IMR-90 (cell line): ENCODE measurements around the gene MPPED2. TPM values are rescaled to one million over a fixed set of nuclear protein-coding genes. Genes with fewer than 3 reads are reported as not detected.

Source experiments
- ATAC-seq: fragments of 200-7000 bp; cut with Tn5 transposase; 2 replicates; pipeline ENCODE4 v1.9.1; 2020; ENCODE audit warnings: low read depth, mild to moderate bottlenecking, moderate library complexity
- BruUV-seq: library from RNA; stranded (reverse); fragments of 400-500 nt; replicated peaks from 2 replicates; lab custom pipeline; 2021; lab: Mats Ljungman, UMichigan
- CTCF ChIA-PET: fragments of 300-600 bp; formaldehyde crosslinking; extraction: SDS; loops from one replicate; lab custom pipeline; 2021; ENCODE audit warnings: antibody characterized with exemption; lab: Yijun Ruan, JAX
- POLR2A ChIA-PET: fragments of 300-600 bp; sonication (Branson Sonifier 250); formaldehyde crosslinking; loops from one replicate; lab custom pipeline; 2022; ENCODE audit warnings: antibody characterized with exemption; ENCODE audit not compliant: unreplicated experiment; lab: Charles Lee
- DNase-seq: peaks from one replicate; pipeline ENCODE4 v3.0.0; 2013
- H2AFZ ChIP-seq: replicated peaks from 2 replicates; pipeline ENCODE3; 2013; ENCODE audit warnings: low read length, mild to moderate bottlenecking; ENCODE audit not compliant: poor library complexity
- H2AK5ac ChIP-seq: 2 replicates; pipeline ENCODE4 v1.6.1; 2013; ENCODE audit warnings: low read depth, low read length, inconsistent platforms
- H2AK9ac ChIP-seq: replicated peaks from 2 replicates; pipeline ENCODE3; 2013; ENCODE audit warnings: mild to moderate bottlenecking, low read depth, low read length, moderate library complexity; ENCODE audit not compliant: poor library complexity
- H2BK120ac ChIP-seq: 2 replicates; pipeline ENCODE4 v1.6.1; 2013; ENCODE audit warnings: low read depth, low read length, inconsistent platforms
- H2BK15ac ChIP-seq: 3 replicates; pipeline ENCODE4 v1.6.1; 2013; ENCODE audit warnings: low read depth, low read length, inconsistent platforms
- H2BK20ac ChIP-seq: 2 replicates; pipeline ENCODE4 v1.6.1; 2013; ENCODE audit warnings: low read depth, mild to moderate bottlenecking, inconsistent platforms, low read length, moderate library complexity
- H2BK5ac ChIP-seq: 2 replicates; pipeline ENCODE4 v1.6.1; 2013; ENCODE audit warnings: mild to moderate bottlenecking, low read depth, low read length, inconsistent platforms; ENCODE audit not compliant: poor library complexity, severe bottlenecking
- H3K14ac ChIP-seq: replicated peaks from 2 replicates; pipeline ENCODE4 v1.6.1; 2013; ENCODE audit warnings: low read depth, low read length, inconsistent platforms
- H3K18ac ChIP-seq: 2 replicates; pipeline ENCODE4 v1.6.1; 2013; ENCODE audit warnings: low read depth, low read length, control low read depth
- H3K23ac ChIP-seq: 2 replicates; pipeline ENCODE4 v1.6.1; 2013; ENCODE audit warnings: low read depth, low read length, inconsistent platforms
- H3K27ac ChIP-seq: 2 replicates; pipeline ENCODE4 v1.5.1; 2013; ENCODE audit warnings: mild to moderate bottlenecking, control low read depth, low read length; ENCODE audit not compliant: insufficient read depth
- H3K27me3 ChIP-seq: 2 replicates; pipeline ENCODE4 v1.6.1; 2013; ENCODE audit warnings: low read length; ENCODE audit not compliant: control insufficient read depth, insufficient read depth
- H3K36me3 ChIP-seq: 2 replicates; pipeline ENCODE4 v1.6.1; 2013; ENCODE audit warnings: low read length, mixed read lengths; ENCODE audit not compliant: control insufficient read depth, insufficient read depth
- H3K4ac ChIP-seq: 2 replicates; pipeline ENCODE4 v1.6.1; 2013; ENCODE audit warnings: low read depth, low read length, inconsistent platforms
- H3K4me1 ChIP-seq: 2 replicates; pipeline ENCODE4 v1.6.1; 2013; ENCODE audit warnings: low read length, mixed read lengths; ENCODE audit not compliant: control insufficient read depth, insufficient read depth
- H3K4me2 ChIP-seq: 2 replicates; pipeline ENCODE4 v1.6.1; 2013; ENCODE audit warnings: low read depth, mild to moderate bottlenecking, control low read depth, low read length, moderate library complexity
- H3K4me3 ChIP-seq: 2 replicates; pipeline ENCODE4 v1.5.1; 2013; ENCODE audit warnings: low read depth, mild to moderate bottlenecking, control low read depth, low read length, moderate library complexity; ENCODE audit not compliant: insufficient read depth
- H3K56ac ChIP-seq: 2 replicates; pipeline ENCODE4 v1.6.1; 2013; ENCODE audit warnings: low read length, inconsistent platforms; ENCODE audit not compliant: insufficient read depth; ENCODE audit errors: extremely low read depth
- H3K79me1 ChIP-seq, 2 experiments: 2 replicates each; pipeline ENCODE4 v1.6.1; 2013; ENCODE audit warnings: low read length in 2 of 2, inconsistent platforms in 1 of 2, low read depth in 1 of 2
- H3K9ac ChIP-seq: 2 replicates; pipeline ENCODE4 v1.6.1; 2013; ENCODE audit warnings: low read depth, low read length, control low read depth
- H3K9me1 ChIP-seq: 2 replicates; pipeline ENCODE4 v1.6.1; 2013; ENCODE audit warnings: low read length, inconsistent platforms; ENCODE audit not compliant: insufficient read depth
- H3K9me3 ChIP-seq: 2 replicates; pipeline ENCODE4 v1.6.1; 2013; ENCODE audit warnings: low read length; ENCODE audit not compliant: control insufficient read depth, insufficient read depth
- H4K20me1 ChIP-seq: 2 replicates; pipeline ENCODE4 v1.6.1; 2013; ENCODE audit warnings: low read length, inconsistent platforms; ENCODE audit not compliant: insufficient read depth
- H4K5ac ChIP-seq: 2 replicates; pipeline ENCODE4 v1.6.1; 2013; ENCODE audit warnings: mild to moderate bottlenecking, low read depth, low read length, control low read depth
- H4K8ac ChIP-seq, 2 experiments: 2 replicates each; pipeline ENCODE4 v1.6.1; 2013; ENCODE audit warnings: low read depth in 2 of 2, low read length in 2 of 2, control low read depth in 1 of 2, inconsistent platforms in 1 of 2
- H4K91ac ChIP-seq: 2 replicates; pipeline ENCODE4 v1.6.1; 2013; ENCODE audit warnings: low read depth, low read length, inconsistent platforms; ENCODE audit not compliant: insufficient read depth
- BHLHE40 ChIP-seq: fragments of 150-350 bp; IDR thresholded peaks from 2 replicates; pipeline ENCODE4 v1.6.1; 2016; ENCODE audit warnings: mild to moderate bottlenecking, low read depth, low read length
- CEBPB ChIP-seq: IDR thresholded peaks from 2 replicates; pipeline ENCODE4 v1.6.1; 2012; ENCODE audit warnings: low read depth, low read length, improper control_type of control experiment
- CHD1 ChIP-seq: IDR thresholded peaks from 2 replicates; pipeline ENCODE4 v1.6.1; 2012; ENCODE audit warnings: low read depth, low read length, improper control_type of control experiment
- FOS ChIP-seq: fragments of 150-350 bp; IDR thresholded peaks from 2 replicates; pipeline ENCODE4 v1.6.1; 2016; ENCODE audit warnings: low read depth, low read length
- MAFK ChIP-seq: IDR thresholded peaks from 2 replicates; pipeline ENCODE4 v1.6.1; 2012; ENCODE audit warnings: low read depth, low read length, improper control_type of control experiment
- MAZ ChIP-seq: IDR thresholded peaks from 2 replicates; pipeline ENCODE4 v1.6.1; 2012; ENCODE audit warnings: low read depth, mild to moderate bottlenecking, low read length, improper control_type of control experiment, moderate library complexity, borderline replicate concordance
- MXI1 ChIP-seq: IDR thresholded peaks from 2 replicates; pipeline ENCODE4 v1.6.1; 2012; ENCODE audit warnings: low read depth, mild to moderate bottlenecking, low read length, moderate library complexity, borderline replicate concordance
- NFE2L2 ChIP-seq: fragments of 150-350 bp; IDR thresholded peaks from 2 replicates; pipeline ENCODE4 v1.6.1; 2016; ENCODE audit warnings: low read depth, mild to moderate bottlenecking, low read length
- POLR2A ChIP-seq: IDR thresholded peaks from 2 replicates; pipeline ENCODE4 v1.6.1; 2012; ENCODE audit warnings: mild to moderate bottlenecking, low read depth, low read length
- RAD21 ChIP-seq: IDR thresholded peaks from 2 replicates; pipeline ENCODE4 v1.6.1; 2012; ENCODE audit warnings: low read length, improper control_type of control experiment
- RCOR1 ChIP-seq: IDR thresholded peaks from 2 replicates; pipeline ENCODE4 v1.6.1; 2012; ENCODE audit warnings: mild to moderate bottlenecking, low read length, improper control_type of control experiment; ENCODE audit not compliant: insufficient replicate concordance
- RFX5 ChIP-seq: IDR thresholded peaks from 2 replicates; pipeline ENCODE4 v1.8.0; 2012; ENCODE audit warnings: low read depth, mild to moderate bottlenecking, low read length, moderate library complexity
- SMC3 ChIP-seq: fragments of 150-350 bp; IDR thresholded peaks from 2 replicates; pipeline ENCODE4 v1.6.1; 2016; ENCODE audit warnings: low read depth, mild to moderate bottlenecking, antibody characterized with exemption, low read length, moderate library complexity
- WGBS, 2 experiments: methylation state at CpG; one replicate each; pipeline versions ENCODE4 v1.1.5 to v1.1.7; 2013; ENCODE audit warnings: missing lambda C conversion rate in 2 of 2; ENCODE audit not compliant: insufficient read length in 1 of 2; ENCODE audit errors: extremely low coverage in 2 of 2; 5-methylcytosine and 5-hydroxymethylcytosine counted together
- dilution Hi-C: fragments of 300-500 bp; cut with HindIII; formaldehyde crosslinking; loops from one replicate; pipeline ENCODE4 v1.14.3; 2018; ENCODE audit warnings: low sequenced_read_pairs; ENCODE audit not compliant: unreplicated experiment
- in situ Hi-C: fragments of 300-500 bp; cut with MboI; formaldehyde crosslinking; loops from 3 replicates; pipeline ENCODE4 v1.14.3; 2019; ENCODE audit warnings: low sequenced_read_pairs, inconsistent platforms, mixed read lengths
- intact Hi-C: fragments of 100-400 bp; cut with micrococcal nuclease; formaldehyde crosslinking; loops from 2 replicates; pipeline ENCODE4 v1.10.0; 2022
- polyA plus RNA-seq, 3 experiments: library from polyadenylated mRNA; depleted of rRNA; stranded (reverse); fragments of >200 nt; gene quantifications; 2 replicates each; pipeline ENCODE4 v1.2.3, GENCODE V29; 2012; ENCODE audit warnings: low replicate concordance in 1 of 3
- total RNA-seq: library from RNA; depleted of rRNA; stranded (reverse); fragments of >200 nt; gene quantifications from 2 replicates; pipeline ENCODE4 v1.2.3, GENCODE V29; 2012
- TF ChIP-seq, protein P1 (sequence below): fragments of 150-350 bp; IDR thresholded peaks from 2 replicates; pipeline ENCODE4 v1.6.1; 2016; ENCODE audit warnings: low read depth, mild to moderate bottlenecking, low read length, moderate library complexity, borderline replicate concordance
- TF ChIP-seq, protein P2 (sequence below): conservative IDR thresholded peaks from 2 replicates; pipeline ENCODE4 v1.5.1; 2012; ENCODE audit warnings: mild to moderate bottlenecking, low read depth, low read length, improper control_type of control experiment
- TF ChIP-seq, protein P3 (sequence below): fragments of 150-350 bp; IDR thresholded peaks from 2 replicates; pipeline ENCODE4 v1.6.1; 2017; ENCODE audit warnings: mild to moderate bottlenecking, antibody characterized with exemption, low read length, low read depth

The MPPED2 gene
- total and polyA plus RNA-seq, 2 of the 4 experiments (the other 2 are of a cell fraction) = 0.10 TPM; not detected in 1

DNA sequence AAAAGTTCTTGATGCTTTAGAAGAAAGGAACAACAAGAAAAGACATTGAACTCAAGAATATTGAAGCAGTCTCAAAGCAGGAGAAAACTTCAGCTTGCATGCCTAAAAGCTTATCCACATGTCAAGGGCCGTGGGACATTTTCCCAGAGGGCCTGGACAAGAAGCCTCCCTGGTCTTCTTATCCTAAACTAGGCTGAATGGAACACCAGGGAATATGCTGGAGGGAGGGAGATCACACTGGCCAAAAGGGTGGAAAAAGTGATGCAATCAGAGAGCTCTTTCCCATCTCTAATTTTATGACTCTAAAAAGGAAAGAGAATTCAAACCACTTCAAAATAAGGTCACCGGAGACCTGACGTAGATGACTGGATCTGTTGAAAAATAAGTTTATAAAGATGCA is 107.2 kb downstream of the MPPED2 start:
- Histone ChIP-seq H2AK5ac (no peak overlapping the region), H3K9me3 (no peaks in the 10 kb centered on the region), H3K36me3 (no peaks in the 10 kb centered on the region), H4K20me1 (no peaks in the 10 kb centered on the region), H2BK20ac (no peak overlapping the region), H3K4ac (no peak overlapping the region), H2BK5ac (no peak overlapping the region), H3K27me3 (no peaks in the 10 kb centered on the region), H3K56ac (no peak overlapping the region), H3K79me1 (no peaks in the 10 kb centered on the region), H3K23ac (no peak overlapping the region), H2BK120ac (no peak overlapping the region), H3K4me1 (no peaks in the 10 kb centered on the region), H3K18ac (no peak overlapping the region), H4K5ac (no peak overlapping the region), H3K4me2 (no peak overlapping the region), H2BK15ac (no peak overlapping the region), H4K91ac (no peak overlapping the region), H3K27ac (no peak overlapping the region), H3K14ac (no peak overlapping the region), H2AFZ (no peak overlapping the region), H4K8ac (no peak overlapping the region), H3K9me1 (no peaks in the 10 kb centered on the region), H3K4me3 (no peak overlapping the region), H3K9ac (no peak overlapping the region), H2AK9ac (no peak overlapping the region)
- dilution Hi-C loops (no loop called here), in situ Hi-C loops (no loop called here), intact Hi-C loops (no loop called here)
- ChIA-PET POLR2A (no interaction called here), CTCF (interaction anchor here (0.6 kb wide), 1 partner anchor 63 kb away, joined by 3 read pairs; no protein-coding TSS in a partner anchor)
- BruUV-seq = no TSS peak
- WGBS, 2 experiments = no CpG with 5 or more reads among the region's 3 CpGs
- DNase-seq (no peak), ATAC-seq (no peak)
- TF ChIP-seq CHD1 = no peak
- no peak for TF ChIP-seq MXI1
- TF ChIP-seq RFX5 = no peak
- no peak for TF ChIP-seq RCOR1
- no peak for TF ChIP-seq NFE2L2
- TF ChIP-seq, protein P1, sequence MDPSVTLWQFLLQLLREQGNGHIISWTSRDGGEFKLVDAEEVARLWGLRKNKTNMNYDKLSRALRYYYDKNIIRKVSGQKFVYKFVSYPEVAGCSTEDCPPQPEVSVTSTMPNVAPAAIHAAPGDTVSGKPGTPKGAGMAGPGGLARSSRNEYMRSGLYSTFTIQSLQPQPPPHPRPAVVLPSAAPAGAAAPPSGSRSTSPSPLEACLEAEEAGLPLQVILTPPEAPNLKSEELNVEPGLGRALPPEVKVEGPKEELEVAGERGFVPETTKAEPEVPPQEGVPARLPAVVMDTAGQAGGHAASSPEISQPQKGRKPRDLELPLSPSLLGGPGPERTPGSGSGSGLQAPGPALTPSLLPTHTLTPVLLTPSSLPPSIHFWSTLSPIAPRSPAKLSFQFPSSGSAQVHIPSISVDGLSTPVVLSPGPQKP = no peak
- TF ChIP-seq, protein P2, sequence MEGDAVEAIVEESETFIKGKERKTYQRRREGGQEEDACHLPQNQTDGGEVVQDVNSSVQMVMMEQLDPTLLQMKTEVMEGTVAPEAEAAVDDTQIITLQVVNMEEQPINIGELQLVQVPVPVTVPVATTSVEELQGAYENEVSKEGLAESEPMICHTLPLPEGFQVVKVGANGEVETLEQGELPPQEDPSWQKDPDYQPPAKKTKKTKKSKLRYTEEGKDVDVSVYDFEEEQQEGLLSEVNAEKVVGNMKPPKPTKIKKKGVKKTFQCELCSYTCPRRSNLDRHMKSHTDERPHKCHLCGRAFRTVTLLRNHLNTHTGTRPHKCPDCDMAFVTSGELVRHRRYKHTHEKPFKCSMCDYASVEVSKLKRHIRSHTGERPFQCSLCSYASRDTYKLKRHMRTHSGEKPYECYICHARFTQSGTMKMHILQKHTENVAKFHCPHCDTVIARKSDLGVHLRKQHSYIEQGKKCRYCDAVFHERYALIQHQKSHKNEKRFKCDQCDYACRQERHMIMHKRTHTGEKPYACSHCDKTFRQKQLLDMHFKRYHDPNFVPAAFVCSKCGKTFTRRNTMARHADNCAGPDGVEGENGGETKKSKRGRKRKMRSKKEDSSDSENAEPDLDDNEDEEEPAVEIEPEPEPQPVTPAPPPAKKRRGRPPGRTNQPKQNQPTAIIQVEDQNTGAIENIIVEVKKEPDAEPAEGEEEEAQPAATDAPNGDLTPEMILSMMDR = no peak
- no peak for TF ChIP-seq MAFK
- TF ChIP-seq MAZ = no peak
- TF ChIP-seq RAD21 = no peak
- TF ChIP-seq FOS = no peak
- no peak for TF ChIP-seq POLR2A
- no peak for TF ChIP-seq BHLHE40
- TF ChIP-seq, protein P3, sequence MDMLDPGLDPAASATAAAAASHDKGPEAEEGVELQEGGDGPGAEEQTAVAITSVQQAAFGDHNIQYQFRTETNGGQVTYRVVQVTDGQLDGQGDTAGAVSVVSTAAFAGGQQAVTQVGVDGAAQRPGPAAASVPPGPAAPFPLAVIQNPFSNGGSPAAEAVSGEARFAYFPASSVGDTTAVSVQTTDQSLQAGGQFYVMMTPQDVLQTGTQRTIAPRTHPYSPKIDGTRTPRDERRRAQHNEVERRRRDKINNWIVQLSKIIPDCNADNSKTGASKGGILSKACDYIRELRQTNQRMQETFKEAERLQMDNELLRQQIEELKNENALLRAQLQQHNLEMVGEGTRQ = no peak
- TF ChIP-seq SMC3 = no peak
- TF ChIP-seq CEBPB = no peak
